DMS153 (cell line): ENCODE measurements around the gene MRPL37.
"Not testable (repeated sequence)": the region's sequence is repeated elsewhere in the genome, so short reads cannot be mapped to it uniquely, and the experiment has no call there.

Source experiments
- DNase-seq: peaks from one replicate; lab custom pipeline; 2025; lab: John Stamatoyannopoulos, UW

The MRPL37 gene

GRCh38 chr1:54172614-54173599 lies 27.1 kb upstream of the MRPL37 start:
- no peak for DNase-seq

GRCh38 chr1:54173681-54174080 lies 26.3 kb upstream of the MRPL37 start:
- no peak for DNase-seq

DNA sequence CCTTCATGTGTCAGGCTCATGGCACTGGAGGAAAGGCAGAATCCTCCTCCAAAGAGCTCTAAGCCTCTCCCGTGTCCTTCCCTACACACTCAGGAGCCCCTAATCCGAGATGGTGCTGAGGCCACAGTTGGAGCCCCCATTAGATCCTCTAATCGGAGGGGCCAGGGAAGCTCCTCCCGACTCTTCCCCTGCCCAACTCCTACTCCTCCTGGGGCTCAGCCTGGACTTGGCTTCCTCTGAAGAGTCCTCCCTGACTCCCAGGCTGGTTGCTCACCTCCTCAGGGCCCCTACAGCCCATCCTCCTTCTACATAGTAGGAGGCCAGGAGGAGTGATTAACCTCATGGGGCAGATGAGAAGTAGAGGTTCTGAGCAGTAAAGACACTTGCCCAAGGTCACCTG lies 25.9 kb upstream of the MRPL37 start:
- no peak for DNase-seq

DNA sequence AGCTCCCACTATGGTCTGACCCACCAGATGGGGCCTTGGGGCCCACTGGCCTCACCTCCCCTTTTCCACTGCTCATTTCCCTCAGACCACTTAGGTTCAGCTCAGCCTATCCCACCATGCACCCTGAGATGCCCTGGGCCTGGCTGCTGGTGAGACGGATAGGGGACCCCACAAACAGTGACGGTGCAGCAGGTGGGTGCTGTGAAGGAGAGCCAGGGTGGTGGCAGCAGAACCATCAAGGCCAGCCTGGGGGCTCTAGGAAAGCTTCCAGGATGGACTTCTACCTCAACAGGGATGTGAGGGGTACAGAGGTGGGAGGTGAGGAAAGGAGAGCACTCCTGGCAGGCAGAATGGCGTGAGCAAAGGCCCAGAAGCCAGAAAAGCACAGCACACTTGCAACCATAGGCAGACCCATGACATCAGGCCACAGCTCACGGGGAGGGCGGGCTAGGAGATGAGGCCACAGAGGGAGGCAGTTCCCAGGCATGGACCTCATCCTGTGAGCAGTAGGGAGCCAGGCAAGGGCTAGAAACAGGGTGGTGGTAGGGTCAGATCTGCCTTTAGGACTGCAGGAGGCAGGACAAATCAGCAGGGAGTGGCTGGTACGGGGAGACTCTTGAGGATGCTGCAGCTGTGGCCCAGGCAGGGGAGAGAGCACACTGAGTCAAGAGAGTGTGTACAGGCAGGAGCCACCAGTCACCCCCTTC lies 23.2 kb upstream of the MRPL37 start:
- DNase-seq, result no peak

GRCh38 chr1:54177726-54178125 lies 22.2 kb upstream of the MRPL37 start:
- DNase-seq, result no peak

- no peak for DNase-seq
These were observed 21.5 kb upstream of the MRPL37 start for GRCh38 chr1:54178296-54179070.

DNA sequence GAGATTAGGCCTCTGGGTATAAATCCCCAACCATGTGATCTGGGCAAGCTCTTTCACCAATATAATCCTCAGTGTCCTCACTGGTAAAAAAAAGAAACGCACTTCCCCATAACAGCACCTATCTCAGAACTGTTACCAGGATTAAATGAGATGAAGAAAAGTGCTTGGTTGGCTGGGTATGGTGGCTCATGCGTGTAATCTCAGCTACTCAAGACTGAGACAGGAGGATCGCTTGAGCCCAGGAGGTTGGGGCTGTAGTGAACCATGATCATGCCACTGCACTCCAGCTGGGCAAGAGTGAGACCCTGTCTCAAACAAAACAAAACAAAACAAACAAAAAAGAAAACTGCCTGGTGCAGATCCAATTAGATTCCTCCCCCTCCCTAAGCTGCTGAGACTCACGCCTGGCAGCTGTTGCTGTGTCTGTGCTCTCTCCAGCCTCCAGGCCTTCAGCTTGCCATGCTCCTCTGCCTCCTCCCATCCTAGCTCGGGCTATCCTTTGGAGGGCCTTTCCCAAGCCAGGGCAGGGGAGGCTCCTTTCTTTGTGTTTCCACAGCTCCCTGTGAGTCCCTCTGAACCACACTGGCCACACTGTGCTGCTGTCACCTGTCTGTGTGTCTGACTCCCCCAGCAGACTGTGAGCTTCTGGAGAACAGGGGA lies 19.1 kb upstream of the MRPL37 start:
- DNase-seq, result no peak

DNA sequence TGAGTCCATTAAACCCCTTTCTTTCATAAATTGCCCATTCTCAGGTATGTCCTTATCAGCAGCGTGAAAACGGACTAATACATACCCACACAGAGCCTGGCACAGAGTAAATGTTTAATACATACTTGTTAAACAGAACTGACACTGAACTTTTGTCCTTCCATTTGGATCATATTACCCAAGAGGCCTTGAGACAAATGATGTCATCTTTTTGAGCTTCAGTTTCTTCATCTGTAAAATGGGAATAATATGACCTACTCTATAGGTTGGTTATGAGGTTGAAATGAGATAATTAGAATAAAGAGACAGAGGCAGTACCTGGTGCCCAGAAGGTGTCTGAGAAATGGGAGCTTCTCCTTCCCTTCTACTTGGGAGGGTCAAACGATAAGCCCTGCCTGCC lies 13.9 kb upstream of the MRPL37 start:
- DNase-seq, result no peak

- no peak for DNase-seq
These were observed 11.7 kb upstream of the MRPL37 start for GRCh38 chr1:54188291-54188690.

- no peak for DNase-seq
These were observed 9.4 kb upstream of the MRPL37 start for GRCh38 chr1:54190526-54190925.

DNA sequence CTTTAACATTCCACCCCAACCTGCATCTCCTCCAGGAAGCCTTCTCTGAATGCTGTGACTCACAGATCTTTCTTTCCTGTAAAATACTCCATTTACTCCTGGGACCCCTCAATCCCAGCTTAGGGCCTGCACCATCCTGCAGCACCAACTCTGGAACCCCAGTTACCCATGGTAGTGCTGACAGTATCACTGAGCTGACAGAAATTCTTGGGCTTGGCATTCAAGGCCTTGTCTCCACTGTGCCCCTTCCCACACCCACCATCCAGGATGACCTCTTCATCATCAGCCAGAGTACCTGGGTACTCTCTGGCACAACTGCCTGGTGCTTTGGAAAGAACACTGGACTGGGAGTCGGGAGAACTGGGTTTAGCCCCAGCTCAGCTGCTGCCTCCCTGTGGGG lies 8.4 kb upstream of the MRPL37 start:
- DNase-seq, result no peak

- DNase-seq, result no peak
These were observed 6.5 kb upstream of the MRPL37 start for GRCh38 chr1:54193453-54193852.

- DNase-seq, result no peak
These were observed 709 bp upstream of the MRPL37 start for GRCh38 chr1:54199151-54199764.

GRCh38 chr1:54200519-54200997 lies 591 bp downstream of the MRPL37 start:
- DNase-seq, result no peak

DNA sequence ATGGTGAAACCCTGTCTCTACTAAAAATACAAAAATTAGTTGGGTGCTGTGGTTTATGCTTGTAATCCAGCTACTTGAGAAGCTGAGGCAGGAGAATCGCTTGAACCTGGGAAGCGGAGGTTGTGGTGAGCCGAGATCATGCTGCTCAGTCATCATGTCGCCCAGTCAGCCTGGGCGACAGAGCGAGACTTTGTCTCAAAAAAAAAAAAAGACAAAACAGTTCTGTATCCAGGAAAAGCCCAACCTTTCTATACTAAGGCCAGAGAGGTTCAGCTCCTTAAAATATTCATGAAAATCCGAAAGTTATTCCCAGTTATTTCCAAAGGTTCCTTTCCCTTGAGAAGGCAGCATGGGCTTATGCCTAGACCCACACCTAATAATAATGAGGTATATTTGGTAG lies 4.2 kb downstream of the MRPL37 start:
- no peak for DNase-seq

DNA sequence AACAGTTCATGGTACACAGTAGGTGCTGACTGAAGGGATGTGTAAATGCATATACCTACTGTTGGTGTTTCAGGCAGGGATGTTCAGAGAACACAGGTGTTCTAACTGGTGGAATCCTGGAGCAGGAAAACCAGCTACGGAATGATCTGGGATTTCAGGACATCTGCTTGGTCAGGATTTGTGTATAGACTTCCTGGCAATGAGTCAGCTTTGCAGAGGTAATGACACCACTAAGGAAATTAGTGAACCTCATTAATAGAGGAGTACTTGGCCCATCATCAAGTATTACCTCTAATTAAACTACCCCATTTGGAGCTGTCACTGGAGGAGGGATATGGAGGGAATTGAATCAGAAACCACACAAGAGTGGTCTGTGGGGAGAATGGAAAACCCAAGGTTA lies 7.3 kb downstream of the MRPL37 start:
- DNase-seq, result no peak

DNA sequence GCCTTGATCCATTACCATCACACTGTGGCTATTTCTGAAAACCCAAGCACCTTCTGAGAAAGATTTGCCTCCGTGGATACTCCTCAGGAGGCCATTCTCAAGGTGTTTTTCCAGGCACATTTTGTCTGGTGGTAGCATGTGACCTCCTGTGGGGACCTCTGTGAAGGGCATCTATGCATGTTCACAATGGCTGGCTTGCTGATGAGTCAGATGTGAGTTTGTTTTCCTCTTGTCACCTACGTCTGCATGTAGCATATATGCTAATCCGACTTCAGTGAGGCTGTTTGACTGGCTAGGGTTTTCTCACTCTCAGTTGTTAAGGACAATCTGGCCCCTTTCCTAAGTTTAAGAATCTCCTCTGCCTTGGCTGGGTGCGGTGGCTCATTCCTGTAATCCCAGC lies 7.9 kb downstream of the MRPL37 start:
- not testable (repeated sequence) for DNase-seq

DNA sequence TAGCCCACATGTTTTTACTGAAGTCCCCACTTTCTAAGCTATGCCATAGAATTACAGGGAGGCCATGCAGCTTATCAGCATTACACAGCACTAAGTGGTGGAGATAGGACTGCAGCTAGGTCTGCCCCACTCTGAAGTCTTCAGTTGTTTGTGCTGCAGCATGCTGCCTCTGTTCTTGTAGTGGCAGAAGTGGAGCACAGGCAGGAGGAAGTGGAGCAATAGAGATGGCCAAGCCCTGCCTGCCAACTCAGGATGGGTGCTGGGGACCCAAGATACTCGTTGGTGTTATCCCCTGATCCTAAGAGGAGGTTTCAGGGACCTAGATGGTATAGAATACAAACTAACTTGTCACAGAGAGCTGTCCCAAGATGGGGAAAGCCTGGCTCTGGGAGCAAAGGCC lies 12.9 kb downstream of the MRPL37 start:
- DNase-seq, result no peak

DNA sequence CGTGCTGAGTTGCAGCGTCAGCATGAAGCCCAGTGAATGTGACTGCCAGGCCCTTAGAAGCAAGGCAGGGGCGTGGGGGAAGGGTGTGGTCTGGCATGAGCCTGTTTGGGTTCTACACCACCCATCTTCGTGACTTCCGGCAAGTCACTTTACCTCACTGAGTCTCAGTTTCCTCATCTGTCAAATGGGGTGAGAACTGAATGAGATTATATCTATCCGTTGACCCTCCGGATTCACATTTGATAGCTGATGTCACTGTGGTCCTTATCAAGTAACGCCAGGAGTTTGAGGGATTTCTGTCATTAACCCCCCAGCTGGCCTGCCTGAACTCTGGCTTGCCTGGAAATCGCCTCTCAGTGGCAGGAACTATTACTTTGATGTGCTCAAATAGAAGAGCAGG lies 15.6 kb downstream of the MRPL37 start:
- no peak for DNase-seq

DNA sequence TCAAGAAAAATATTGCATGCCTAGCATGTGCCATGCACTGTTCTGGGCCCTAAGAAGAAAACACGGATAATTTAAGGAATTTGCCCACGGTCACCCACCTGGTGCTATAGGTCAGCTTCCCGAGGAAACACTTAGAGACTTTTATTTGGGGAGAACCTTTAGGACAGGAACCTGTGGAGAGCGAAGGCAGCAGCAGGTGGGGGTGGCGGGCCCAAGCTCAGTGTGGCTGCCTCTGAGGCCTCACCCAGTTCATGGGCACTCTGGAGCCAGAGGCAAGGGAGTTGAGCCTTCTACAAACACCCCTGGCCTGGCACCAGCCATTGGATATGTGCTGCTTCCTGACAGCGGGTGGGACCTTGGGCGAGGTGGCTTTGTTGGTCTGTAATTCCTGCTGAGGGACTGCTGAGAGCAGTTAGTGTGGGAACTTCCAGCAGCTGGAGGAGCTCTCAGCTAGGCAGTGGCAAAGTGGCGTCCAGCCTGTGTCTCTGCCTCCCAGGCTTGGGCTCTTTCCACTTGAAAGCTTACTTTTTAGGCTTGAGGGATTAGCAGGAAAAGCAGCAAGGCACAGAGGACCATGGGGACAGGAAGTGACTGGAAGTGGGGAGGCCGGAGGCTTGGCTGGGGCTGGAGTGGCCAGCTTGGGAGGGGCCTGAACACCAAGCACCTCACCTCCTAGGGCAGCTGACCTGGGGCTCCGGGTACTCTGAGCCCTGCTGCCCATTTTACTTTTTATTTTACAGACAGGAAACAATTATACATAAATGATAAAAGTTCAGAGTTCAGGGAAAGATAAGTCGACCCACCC lies 19.1 kb downstream of the MRPL37 start:
- no peak for DNase-seq

GRCh38 chr1:54219688-54220003 lies 19.7 kb downstream of the MRPL37 start:
- DNase-seq, result no peak
